GM12873 (cell line): ENCODE data around the gene RSRC1.

Experiments used
- CTCF ChIP-seq: IDR thresholded peaks from 2 replicates; pipeline ENCODE4 v1.5.1; 2012; ENCODE audit warnings: low read depth, mild to moderate bottlenecking, moderate library complexity, low read length, control low read depth; ENCODE audit not compliant: insufficient read depth; ENCODE audit errors: missing control alignments

Gene RSRC1

GRCh38 chr3:158402590-158402989 lies 292.7 kb downstream of the RSRC1 start:
- no peak for TF ChIP-seq CTCF

GRCh38 chr3:158403013-158403412 lies 293.1 kb downstream of the RSRC1 start:
- TF ChIP-seq CTCF, result no peak

- TF ChIP-seq CTCF, result no peak
Observed at GRCh38 chr3:158404131-158404718, 294.3 kb downstream of the RSRC1 start.

GRCh38 chr3:158405507-158405906 lies 295.6 kb downstream of the RSRC1 start:
- no peak for TF ChIP-seq CTCF

GRCh38 chr3:158407844-158408517 lies 298.1 kb downstream of the RSRC1 start:
- no peak for TF ChIP-seq CTCF

- TF ChIP-seq CTCF, result no peak
Observed at GRCh38 chr3:158418035-158418434, 308.1 kb downstream of the RSRC1 start.

- TF ChIP-seq CTCF, result no peak
Observed at GRCh38 chr3:158419820-158420653, 310.1 kb downstream of the RSRC1 start.
